IMR-90 (cell line): ENCODE measurements around the gene CXCR3. TPM values are rescaled to one million over a fixed set of nuclear protein-coding genes. Genes with fewer than 3 reads are reported as not detected.

Experiments used
- ATAC-seq: fragments of 200-7000 bp; cut with Tn5 transposase; 2 replicates; pipeline ENCODE4 v1.9.1; 2020; ENCODE audit warnings: low read depth, mild to moderate bottlenecking, moderate library complexity
- BruUV-seq: library from RNA; stranded (reverse); fragments of 400-500 nt; replicated peaks from 2 replicates; lab custom pipeline; 2021; lab: Mats Ljungman, UMichigan
- CTCF ChIA-PET: fragments of 300-600 bp; formaldehyde crosslinking; extraction: SDS; loops from one replicate; lab custom pipeline; 2021; ENCODE audit warnings: antibody characterized with exemption; lab: Yijun Ruan, JAX
- POLR2A ChIA-PET: fragments of 300-600 bp; sonication (Branson Sonifier 250); formaldehyde crosslinking; loops from one replicate; lab custom pipeline; 2022; ENCODE audit warnings: antibody characterized with exemption; ENCODE audit not compliant: unreplicated experiment; lab: Charles Lee
- DNase-seq: peaks from one replicate; pipeline ENCODE4 v3.0.0; 2013
- H2AFZ ChIP-seq: replicated peaks from 2 replicates; pipeline ENCODE3; 2013; ENCODE audit warnings: low read length, mild to moderate bottlenecking; ENCODE audit not compliant: poor library complexity
- H2AK5ac ChIP-seq: 2 replicates; pipeline ENCODE4 v1.6.1; 2013; ENCODE audit warnings: low read depth, low read length, inconsistent platforms
- H2AK9ac ChIP-seq: replicated peaks from 2 replicates; pipeline ENCODE3; 2013; ENCODE audit warnings: mild to moderate bottlenecking, low read depth, low read length, moderate library complexity; ENCODE audit not compliant: poor library complexity
- H2BK120ac ChIP-seq: 2 replicates; pipeline ENCODE4 v1.6.1; 2013; ENCODE audit warnings: low read depth, low read length, inconsistent platforms
- H2BK15ac ChIP-seq: 3 replicates; pipeline ENCODE4 v1.6.1; 2013; ENCODE audit warnings: low read depth, low read length, inconsistent platforms
- H2BK20ac ChIP-seq: 2 replicates; pipeline ENCODE4 v1.6.1; 2013; ENCODE audit warnings: low read depth, mild to moderate bottlenecking, inconsistent platforms, low read length, moderate library complexity
- H2BK5ac ChIP-seq: 2 replicates; pipeline ENCODE4 v1.6.1; 2013; ENCODE audit warnings: mild to moderate bottlenecking, low read depth, low read length, inconsistent platforms; ENCODE audit not compliant: poor library complexity, severe bottlenecking
- H3K14ac ChIP-seq: replicated peaks from 2 replicates; pipeline ENCODE4 v1.6.1; 2013; ENCODE audit warnings: low read depth, low read length, inconsistent platforms
- H3K18ac ChIP-seq: 2 replicates; pipeline ENCODE4 v1.6.1; 2013; ENCODE audit warnings: low read depth, low read length, control low read depth
- H3K23ac ChIP-seq: 2 replicates; pipeline ENCODE4 v1.6.1; 2013; ENCODE audit warnings: low read depth, low read length, inconsistent platforms
- H3K27ac ChIP-seq: 2 replicates; pipeline ENCODE4 v1.5.1; 2013; ENCODE audit warnings: mild to moderate bottlenecking, control low read depth, low read length; ENCODE audit not compliant: insufficient read depth
- H3K27me3 ChIP-seq: 2 replicates; pipeline ENCODE4 v1.6.1; 2013; ENCODE audit warnings: low read length; ENCODE audit not compliant: control insufficient read depth, insufficient read depth
- H3K36me3 ChIP-seq: 2 replicates; pipeline ENCODE4 v1.6.1; 2013; ENCODE audit warnings: low read length, mixed read lengths; ENCODE audit not compliant: control insufficient read depth, insufficient read depth
- H3K4ac ChIP-seq: 2 replicates; pipeline ENCODE4 v1.6.1; 2013; ENCODE audit warnings: low read depth, low read length, inconsistent platforms
- H3K4me1 ChIP-seq: 2 replicates; pipeline ENCODE4 v1.6.1; 2013; ENCODE audit warnings: low read length, mixed read lengths; ENCODE audit not compliant: control insufficient read depth, insufficient read depth
- H3K4me2 ChIP-seq: 2 replicates; pipeline ENCODE4 v1.6.1; 2013; ENCODE audit warnings: low read depth, mild to moderate bottlenecking, control low read depth, low read length, moderate library complexity
- H3K4me3 ChIP-seq: 2 replicates; pipeline ENCODE4 v1.5.1; 2013; ENCODE audit warnings: low read depth, mild to moderate bottlenecking, control low read depth, low read length, moderate library complexity; ENCODE audit not compliant: insufficient read depth
- H3K56ac ChIP-seq: 2 replicates; pipeline ENCODE4 v1.6.1; 2013; ENCODE audit warnings: low read length, inconsistent platforms; ENCODE audit not compliant: insufficient read depth; ENCODE audit errors: extremely low read depth
- H3K79me1 ChIP-seq, 2 experiments: 2 replicates each; pipeline ENCODE4 v1.6.1; 2013; ENCODE audit warnings: low read length in 2 of 2, inconsistent platforms in 1 of 2, low read depth in 1 of 2
- H3K9ac ChIP-seq: 2 replicates; pipeline ENCODE4 v1.6.1; 2013; ENCODE audit warnings: low read depth, low read length, control low read depth
- H3K9me1 ChIP-seq: 2 replicates; pipeline ENCODE4 v1.6.1; 2013; ENCODE audit warnings: low read length, inconsistent platforms; ENCODE audit not compliant: insufficient read depth
- H3K9me3 ChIP-seq: 2 replicates; pipeline ENCODE4 v1.6.1; 2013; ENCODE audit warnings: low read length; ENCODE audit not compliant: control insufficient read depth, insufficient read depth
- H4K20me1 ChIP-seq: 2 replicates; pipeline ENCODE4 v1.6.1; 2013; ENCODE audit warnings: low read length, inconsistent platforms; ENCODE audit not compliant: insufficient read depth
- H4K5ac ChIP-seq: 2 replicates; pipeline ENCODE4 v1.6.1; 2013; ENCODE audit warnings: mild to moderate bottlenecking, low read depth, low read length, control low read depth
- H4K8ac ChIP-seq, 2 experiments: 2 replicates each; pipeline ENCODE4 v1.6.1; 2013; ENCODE audit warnings: low read depth in 2 of 2, low read length in 2 of 2, control low read depth in 1 of 2, inconsistent platforms in 1 of 2
- H4K91ac ChIP-seq: 2 replicates; pipeline ENCODE4 v1.6.1; 2013; ENCODE audit warnings: low read depth, low read length, inconsistent platforms; ENCODE audit not compliant: insufficient read depth
- BHLHE40 ChIP-seq: fragments of 150-350 bp; IDR thresholded peaks from 2 replicates; pipeline ENCODE4 v1.6.1; 2016; ENCODE audit warnings: mild to moderate bottlenecking, low read depth, low read length
- FOS ChIP-seq: fragments of 150-350 bp; IDR thresholded peaks from 2 replicates; pipeline ENCODE4 v1.6.1; 2016; ENCODE audit warnings: low read depth, low read length
- MAFK ChIP-seq: IDR thresholded peaks from 2 replicates; pipeline ENCODE4 v1.6.1; 2012; ENCODE audit warnings: low read depth, low read length, improper control_type of control experiment
- MAZ ChIP-seq: IDR thresholded peaks from 2 replicates; pipeline ENCODE4 v1.6.1; 2012; ENCODE audit warnings: low read depth, mild to moderate bottlenecking, low read length, improper control_type of control experiment, moderate library complexity, borderline replicate concordance
- MXI1 ChIP-seq: IDR thresholded peaks from 2 replicates; pipeline ENCODE4 v1.6.1; 2012; ENCODE audit warnings: low read depth, mild to moderate bottlenecking, low read length, moderate library complexity, borderline replicate concordance
- NFE2L2 ChIP-seq: fragments of 150-350 bp; IDR thresholded peaks from 2 replicates; pipeline ENCODE4 v1.6.1; 2016; ENCODE audit warnings: low read depth, mild to moderate bottlenecking, low read length
- POLR2A ChIP-seq: IDR thresholded peaks from 2 replicates; pipeline ENCODE4 v1.6.1; 2012; ENCODE audit warnings: mild to moderate bottlenecking, low read depth, low read length
- RAD21 ChIP-seq: IDR thresholded peaks from 2 replicates; pipeline ENCODE4 v1.6.1; 2012; ENCODE audit warnings: low read length, improper control_type of control experiment
- RCOR1 ChIP-seq: IDR thresholded peaks from 2 replicates; pipeline ENCODE4 v1.6.1; 2012; ENCODE audit warnings: mild to moderate bottlenecking, low read length, improper control_type of control experiment; ENCODE audit not compliant: insufficient replicate concordance
- WGBS, 2 experiments: methylation state at CpG; one replicate each; pipeline versions ENCODE4 v1.1.5 to v1.1.7; 2013; ENCODE audit warnings: missing lambda C conversion rate in 2 of 2; ENCODE audit not compliant: insufficient read length in 1 of 2; ENCODE audit errors: extremely low coverage in 2 of 2; 5-methylcytosine and 5-hydroxymethylcytosine counted together
- dilution Hi-C: fragments of 300-500 bp; cut with HindIII; formaldehyde crosslinking; loops from one replicate; pipeline ENCODE4 v1.14.3; 2018; ENCODE audit warnings: low sequenced_read_pairs; ENCODE audit not compliant: unreplicated experiment
- in situ Hi-C: fragments of 300-500 bp; cut with MboI; formaldehyde crosslinking; loops from 3 replicates; pipeline ENCODE4 v1.14.3; 2019; ENCODE audit warnings: low sequenced_read_pairs, inconsistent platforms, mixed read lengths
- intact Hi-C: fragments of 100-400 bp; cut with micrococcal nuclease; formaldehyde crosslinking; loops from 2 replicates; pipeline ENCODE4 v1.10.0; 2022
- polyA plus RNA-seq, 3 experiments: library from polyadenylated mRNA; depleted of rRNA; stranded (reverse); fragments of >200 nt; gene quantifications; 2 replicates each; pipeline ENCODE4 v1.2.3, GENCODE V29; 2012; ENCODE audit warnings: low replicate concordance in 1 of 3
- total RNA-seq: library from RNA; depleted of rRNA; stranded (reverse); fragments of >200 nt; gene quantifications from 2 replicates; pipeline ENCODE4 v1.2.3, GENCODE V29; 2012
- TF ChIP-seq, protein P1 (sequence below): fragments of 150-350 bp; IDR thresholded peaks from 2 replicates; pipeline ENCODE4 v1.6.1; 2017; ENCODE audit warnings: mild to moderate bottlenecking, antibody characterized with exemption, low read length, low read depth
- TF ChIP-seq, protein P2 (sequence below): conservative IDR thresholded peaks from 2 replicates; pipeline ENCODE4 v1.5.1; 2012; ENCODE audit warnings: mild to moderate bottlenecking, low read depth, low read length, improper control_type of control experiment
- TF ChIP-seq, protein P3 (sequence below): fragments of 150-350 bp; IDR thresholded peaks from 2 replicates; pipeline ENCODE4 v1.6.1; 2016; ENCODE audit warnings: low read depth, mild to moderate bottlenecking, low read length, moderate library complexity, borderline replicate concordance

The CXCR3 gene
- total and polyA plus RNA-seq, 2 of the 4 experiments (the other 2 are of a cell fraction): not detected

DNA sequence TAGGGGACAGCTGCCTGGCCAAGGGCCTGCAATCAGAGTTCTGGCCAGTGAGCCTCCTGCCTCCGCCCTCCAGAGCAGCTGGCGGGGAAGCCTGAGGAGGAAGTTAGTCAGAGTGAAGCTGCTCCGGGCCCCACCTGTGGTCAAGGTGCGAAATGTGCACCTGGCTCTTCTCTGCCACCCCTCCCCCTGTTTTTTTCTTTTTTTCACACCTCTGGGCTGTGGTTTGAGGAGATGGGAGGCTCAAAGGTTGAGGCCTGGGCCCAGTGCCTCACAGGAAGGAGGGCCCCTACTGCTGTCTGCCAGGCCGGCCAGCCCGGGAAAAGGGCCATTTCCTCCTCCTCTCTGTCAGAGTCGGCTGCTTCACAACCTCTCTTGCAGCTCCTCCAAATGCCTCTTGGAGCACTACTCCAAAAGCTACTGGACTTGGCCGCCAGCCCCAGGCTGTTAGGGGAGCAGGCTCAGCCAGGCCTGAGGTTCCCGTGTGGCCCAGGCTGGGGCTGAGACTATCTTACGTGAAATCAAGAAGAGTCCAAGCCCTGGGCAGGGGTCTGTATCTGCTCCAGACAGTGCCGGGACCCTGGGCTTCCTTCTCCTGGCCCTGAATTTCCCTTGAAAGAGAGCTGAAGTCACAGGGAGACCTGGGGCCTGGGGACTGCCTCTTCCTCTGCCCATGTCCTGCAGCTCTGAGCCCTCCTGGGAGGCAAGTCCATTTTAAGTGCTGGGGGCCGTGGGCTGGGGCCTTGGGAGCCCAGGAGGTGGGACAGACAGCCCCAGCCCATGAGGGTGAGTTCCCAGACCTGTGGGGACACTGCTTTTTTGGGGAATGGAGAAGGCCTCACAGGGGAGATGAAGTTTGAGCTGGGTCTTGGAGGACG is 4.5 kb upstream of the CXCR3 start (continued):
- no peak for TF ChIP-seq FOS

DNA sequence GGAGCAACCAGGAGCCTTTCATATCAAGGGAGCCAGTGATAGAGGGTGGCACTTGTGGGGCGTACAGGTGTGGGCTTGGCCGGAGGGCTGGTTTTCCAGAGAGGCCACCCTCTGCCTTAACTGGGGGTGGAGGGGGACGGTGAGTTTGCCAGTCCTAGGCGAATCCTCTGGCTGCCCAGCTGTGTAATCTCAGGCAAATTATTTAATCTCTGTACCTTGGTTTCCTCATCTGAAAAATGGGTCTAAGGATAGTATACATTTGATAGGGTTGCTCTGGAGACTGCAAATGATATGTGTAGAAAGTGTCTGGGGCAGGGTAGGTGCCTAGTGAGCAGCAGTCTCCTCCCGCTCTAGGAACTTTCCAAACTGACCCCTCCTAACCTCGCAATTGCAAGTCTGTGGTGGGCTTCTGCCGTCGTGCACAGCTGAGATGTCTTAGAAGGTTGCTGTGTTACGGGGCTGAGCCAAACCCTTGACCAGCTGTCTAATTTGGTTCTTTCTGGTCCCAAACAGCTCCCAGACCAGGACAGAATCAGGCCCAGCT is 3.8 kb upstream of the CXCR3 start:
- POLR2A ChIA-PET: no interaction called here
- no peak overlapping the region for H4K8ac ChIP-seq
- peaks cover 3% of the 10 kb centered on the region; the same call in 1 of the 2 replicates for H3K27me3 ChIP-seq
- no peak overlapping the region for H2BK5ac ChIP-seq
- no peak overlapping the region for H4K5ac ChIP-seq
- 80% methylated on average over 2 of the region's 9 CpGs; no CpG with 5 or more reads in 1 of the 2 experiments for WGBS, 2 experiments
- no peak overlapping the region for H3K18ac ChIP-seq
- CTCF ChIA-PET: no interaction called here
- no peak overlapping the region for H2BK120ac ChIP-seq
- H3K9ac ChIP-seq: no peak overlapping the region
- DNase-seq (no peak), ATAC-seq (no peak; the same call in 1 of the 2 replicates)
- BruUV-seq: no TSS peak
- H3K14ac ChIP-seq: no peak overlapping the region
- no peak overlapping the region for H2BK15ac ChIP-seq
- no peaks in the 10 kb centered on the region for H3K9me1 ChIP-seq
- no peak overlapping the region for H4K91ac ChIP-seq
- peak overlapping the region; percentile 52 for H2AFZ ChIP-seq
- no peaks in the 10 kb centered on the region; the same call in 1 of the 2 replicates for H3K9me3 ChIP-seq
- no peaks in the 10 kb centered on the region; the same call in 1 of the 2 replicates for H3K4me1 ChIP-seq
- H3K56ac ChIP-seq: no peak overlapping the region
- H3K27ac ChIP-seq: no peak overlapping the region
- H3K79me1 ChIP-seq: no peaks in the 10 kb centered on the region
- dilution Hi-C loops: no loop called here
- no peaks in the 10 kb centered on the region for H4K20me1 ChIP-seq
- no peak overlapping the region for H3K4ac ChIP-seq
- no peak overlapping the region for H2AK5ac ChIP-seq
- H3K4me3 ChIP-seq: no peak overlapping the region
- in situ Hi-C loops: no loop called here
- no peaks in the 10 kb centered on the region for H3K36me3 ChIP-seq
- no peak overlapping the region for H3K4me2 ChIP-seq
- H3K23ac ChIP-seq: no peak overlapping the region
- no peak overlapping the region for H2BK20ac ChIP-seq
- no peak overlapping the region for H2AK9ac ChIP-seq
- intact Hi-C loops: no loop called here
- TF ChIP-seq MAFK (no peak), POLR2A (no peak), NFE2L2 (no peak), MAZ (no peak), MXI1 (no peak), RCOR1 (no peak), RAD21 (no peak), BHLHE40 (no peak)
- TF ChIP-seq, protein P1, sequence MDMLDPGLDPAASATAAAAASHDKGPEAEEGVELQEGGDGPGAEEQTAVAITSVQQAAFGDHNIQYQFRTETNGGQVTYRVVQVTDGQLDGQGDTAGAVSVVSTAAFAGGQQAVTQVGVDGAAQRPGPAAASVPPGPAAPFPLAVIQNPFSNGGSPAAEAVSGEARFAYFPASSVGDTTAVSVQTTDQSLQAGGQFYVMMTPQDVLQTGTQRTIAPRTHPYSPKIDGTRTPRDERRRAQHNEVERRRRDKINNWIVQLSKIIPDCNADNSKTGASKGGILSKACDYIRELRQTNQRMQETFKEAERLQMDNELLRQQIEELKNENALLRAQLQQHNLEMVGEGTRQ: no peak
- TF ChIP-seq, protein P2, sequence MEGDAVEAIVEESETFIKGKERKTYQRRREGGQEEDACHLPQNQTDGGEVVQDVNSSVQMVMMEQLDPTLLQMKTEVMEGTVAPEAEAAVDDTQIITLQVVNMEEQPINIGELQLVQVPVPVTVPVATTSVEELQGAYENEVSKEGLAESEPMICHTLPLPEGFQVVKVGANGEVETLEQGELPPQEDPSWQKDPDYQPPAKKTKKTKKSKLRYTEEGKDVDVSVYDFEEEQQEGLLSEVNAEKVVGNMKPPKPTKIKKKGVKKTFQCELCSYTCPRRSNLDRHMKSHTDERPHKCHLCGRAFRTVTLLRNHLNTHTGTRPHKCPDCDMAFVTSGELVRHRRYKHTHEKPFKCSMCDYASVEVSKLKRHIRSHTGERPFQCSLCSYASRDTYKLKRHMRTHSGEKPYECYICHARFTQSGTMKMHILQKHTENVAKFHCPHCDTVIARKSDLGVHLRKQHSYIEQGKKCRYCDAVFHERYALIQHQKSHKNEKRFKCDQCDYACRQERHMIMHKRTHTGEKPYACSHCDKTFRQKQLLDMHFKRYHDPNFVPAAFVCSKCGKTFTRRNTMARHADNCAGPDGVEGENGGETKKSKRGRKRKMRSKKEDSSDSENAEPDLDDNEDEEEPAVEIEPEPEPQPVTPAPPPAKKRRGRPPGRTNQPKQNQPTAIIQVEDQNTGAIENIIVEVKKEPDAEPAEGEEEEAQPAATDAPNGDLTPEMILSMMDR: no peak
- TF ChIP-seq, protein P3, sequence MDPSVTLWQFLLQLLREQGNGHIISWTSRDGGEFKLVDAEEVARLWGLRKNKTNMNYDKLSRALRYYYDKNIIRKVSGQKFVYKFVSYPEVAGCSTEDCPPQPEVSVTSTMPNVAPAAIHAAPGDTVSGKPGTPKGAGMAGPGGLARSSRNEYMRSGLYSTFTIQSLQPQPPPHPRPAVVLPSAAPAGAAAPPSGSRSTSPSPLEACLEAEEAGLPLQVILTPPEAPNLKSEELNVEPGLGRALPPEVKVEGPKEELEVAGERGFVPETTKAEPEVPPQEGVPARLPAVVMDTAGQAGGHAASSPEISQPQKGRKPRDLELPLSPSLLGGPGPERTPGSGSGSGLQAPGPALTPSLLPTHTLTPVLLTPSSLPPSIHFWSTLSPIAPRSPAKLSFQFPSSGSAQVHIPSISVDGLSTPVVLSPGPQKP: no peak
